DLD1 (cell line): Measurements from ENCODE around the gene BLMH.

Experiments used
- in situ Hi-C: cut with HindIII; loops from 2 replicates; pipeline ENCODE4 v1.10.0; 2017; ENCODE audit warnings: low sequenced_read_pairs

The BLMH gene, protein sequence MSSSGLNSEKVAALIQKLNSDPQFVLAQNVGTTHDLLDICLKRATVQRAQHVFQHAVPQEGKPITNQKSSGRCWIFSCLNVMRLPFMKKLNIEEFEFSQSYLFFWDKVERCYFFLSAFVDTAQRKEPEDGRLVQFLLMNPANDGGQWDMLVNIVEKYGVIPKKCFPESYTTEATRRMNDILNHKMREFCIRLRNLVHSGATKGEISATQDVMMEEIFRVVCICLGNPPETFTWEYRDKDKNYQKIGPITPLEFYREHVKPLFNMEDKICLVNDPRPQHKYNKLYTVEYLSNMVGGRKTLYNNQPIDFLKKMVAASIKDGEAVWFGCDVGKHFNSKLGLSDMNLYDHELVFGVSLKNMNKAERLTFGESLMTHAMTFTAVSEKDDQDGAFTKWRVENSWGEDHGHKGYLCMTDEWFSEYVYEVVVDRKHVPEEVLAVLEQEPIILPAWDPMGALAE

GRCh38 chr17:30291543-30292285, at the start of gene BLMH:
TSS of gene BLMH (minus strand) at chr17:30291944. CDS start at chr17:30291819, 125 bp downstream.
- in situ Hi-C loops, result no loop called here

GRCh38 chr17:30340801-30341356, 49.1 kb upstream of the BLMH start:
- in situ Hi-C loops, result loop anchor here (10.0 kb wide), 2 partner anchors 146 to 236 kb away; no protein-coding TSS in a partner anchor

DNA sequence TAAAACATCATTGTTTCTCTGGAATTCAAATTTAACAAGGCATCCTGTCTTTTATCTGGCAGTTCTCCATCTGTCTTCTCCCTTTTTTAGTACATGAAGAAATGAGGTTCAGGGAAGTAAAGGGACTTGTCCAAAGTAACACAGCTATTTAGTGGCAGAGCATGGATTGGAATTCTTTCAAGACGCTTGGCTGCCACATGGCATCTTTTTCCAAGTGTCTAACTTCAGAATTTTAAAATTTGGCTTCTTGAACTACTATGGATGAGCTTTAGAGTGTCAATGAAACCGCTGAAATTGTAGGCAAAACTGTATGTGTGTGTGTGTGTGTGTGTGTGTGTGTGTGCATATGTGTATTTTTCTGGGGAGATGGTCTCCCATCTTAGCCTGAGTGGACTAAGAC, 47.3 kb upstream of the BLMH start:
- in situ Hi-C loops, result no loop called here

GRCh38 chr17:30337393-30337999, 45.8 kb upstream of the BLMH start:
- in situ Hi-C loops, result no loop called here

- in situ Hi-C loops, result no loop called here
Measured at GRCh38 chr17:30336369-30337171, 44.8 kb upstream of the BLMH start.

GRCh38 chr17:30334421-30334820, 42.7 kb upstream of the BLMH start:
- in situ Hi-C loops, result no loop called here

DNA sequence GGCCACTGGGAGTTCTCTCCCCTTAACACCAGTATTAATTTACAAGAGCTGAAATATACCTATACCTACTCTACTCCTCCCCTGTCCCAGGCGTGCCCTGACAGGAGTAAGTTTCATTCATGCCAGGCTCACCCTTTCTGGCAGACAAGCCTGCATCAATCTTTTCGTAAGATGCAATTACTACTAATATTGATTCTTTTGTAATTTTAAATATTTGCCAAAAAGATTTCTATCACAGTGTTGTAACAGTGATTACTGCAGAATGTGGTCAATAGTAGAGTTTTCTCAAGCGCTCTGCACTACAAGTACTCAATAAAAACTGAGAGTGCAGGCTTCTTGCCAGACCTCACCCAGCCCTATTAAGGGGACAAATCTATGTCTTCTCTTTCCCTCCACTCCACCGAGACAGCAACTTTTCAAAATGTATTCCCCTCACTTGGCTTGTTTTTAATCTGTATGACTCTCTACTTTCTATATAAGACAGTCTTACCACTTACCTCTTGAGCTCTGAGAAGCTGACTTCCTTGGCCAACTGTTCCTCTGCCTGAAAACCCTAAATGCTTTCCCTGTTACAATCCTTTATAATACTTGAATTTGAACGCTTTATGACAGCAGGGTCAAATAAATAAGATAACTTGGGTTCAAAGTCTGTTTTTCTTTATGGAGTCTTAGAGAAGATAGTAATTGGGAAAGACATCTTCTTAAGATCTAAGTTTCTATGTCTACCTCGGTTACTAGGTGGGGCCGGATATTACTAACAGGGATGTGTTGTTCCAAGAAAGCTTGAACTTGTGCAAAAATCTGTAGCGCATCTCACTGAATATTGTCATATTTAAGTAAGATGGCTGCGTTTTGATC, 42.0 kb upstream of the BLMH start, which contains the start of gene TMIGD1:
Gene TMIGD1, minus strand, starts transcription at position 555 of the 858 bp plus-strand sequence. CDS start 1,924 bp downstream, outside the sequence.
- in situ Hi-C loops, result no loop called here

DNA sequence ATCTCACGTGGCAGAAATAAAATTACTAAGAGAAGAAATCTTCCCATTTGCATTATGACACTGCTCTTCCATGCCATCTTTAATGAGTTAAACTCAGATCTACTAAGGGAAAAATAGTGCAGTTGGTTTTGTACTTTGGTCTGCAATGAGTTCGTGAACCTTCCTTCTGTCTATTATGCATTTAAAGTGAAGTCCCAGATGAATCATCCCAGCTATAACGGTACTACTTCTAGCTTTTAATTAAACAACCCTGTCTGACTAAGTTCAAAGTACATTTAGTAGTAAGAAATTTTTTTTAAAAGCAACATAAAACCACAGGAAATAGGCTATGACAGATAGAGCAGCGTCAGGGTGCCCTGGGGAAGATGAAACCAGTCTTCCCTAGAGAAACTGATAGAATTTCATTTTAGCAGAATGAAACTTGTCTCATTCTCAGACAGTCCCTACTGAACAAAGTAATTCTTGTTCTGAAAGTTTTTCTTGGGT, 40.4 kb upstream of the BLMH start:
- in situ Hi-C loops, result no loop called here

DNA sequence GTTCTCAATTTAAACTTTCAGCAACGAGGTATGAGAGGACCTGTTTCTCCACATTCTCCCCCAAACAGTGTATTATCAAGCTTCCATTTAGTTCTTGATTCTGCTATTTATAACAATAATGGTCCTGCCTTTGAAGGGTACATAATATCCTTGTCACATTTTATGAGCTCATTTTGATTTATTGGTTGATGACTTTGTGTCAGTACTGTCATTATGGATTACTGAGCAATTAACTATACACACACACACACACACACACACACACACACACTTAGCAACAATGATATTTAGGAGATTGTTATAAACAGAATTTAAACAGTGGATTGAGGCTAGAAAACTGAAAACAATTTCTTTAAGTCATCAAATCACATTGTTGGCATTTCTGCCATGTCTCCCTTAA, 35.1 kb upstream of the BLMH start:
- in situ Hi-C loops, result no loop called here

DNA sequence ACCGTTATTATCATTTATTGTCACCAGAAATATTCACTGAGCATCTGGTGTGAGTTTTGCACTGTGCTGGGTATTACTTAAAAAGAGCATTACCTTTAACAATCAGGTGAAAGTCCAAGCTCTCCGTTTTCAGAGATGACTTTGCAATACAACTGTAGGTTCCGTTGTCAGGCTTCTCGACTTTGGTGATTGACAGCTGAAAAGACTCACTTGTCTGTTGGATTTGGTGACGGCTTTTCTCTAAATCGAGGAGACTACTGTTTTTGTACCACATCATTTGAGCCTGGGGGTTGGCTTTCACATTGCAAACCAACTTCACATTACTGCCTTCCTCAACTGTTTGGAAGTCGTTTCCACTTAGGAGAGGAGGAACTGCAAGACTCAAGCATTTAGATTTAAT, 33.0 kb upstream of the BLMH start:
- in situ Hi-C loops, result no loop called here

DNA sequence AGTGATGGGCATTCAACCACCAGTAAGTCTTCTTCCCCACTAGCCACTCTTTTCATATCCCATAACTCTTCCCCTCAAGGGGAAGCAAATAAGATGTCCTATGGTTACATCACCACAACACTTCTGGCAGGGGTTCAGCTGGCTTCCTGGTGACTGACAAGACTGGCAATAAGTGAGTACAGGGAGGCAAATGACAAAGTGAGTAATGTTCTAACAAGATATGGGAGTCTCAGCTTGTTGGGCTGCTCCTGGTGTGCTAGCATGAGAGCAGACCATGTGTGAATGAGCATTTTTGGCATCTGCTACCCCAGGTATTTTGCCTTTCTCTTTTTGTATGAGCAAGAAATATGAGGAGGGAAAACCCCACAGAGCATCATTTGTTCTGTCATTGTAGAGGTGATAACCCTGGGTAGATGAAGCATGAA, 32.2 kb upstream of the BLMH start:
- in situ Hi-C loops, result no loop called here

- in situ Hi-C loops, result no loop called here
Measured at GRCh38 chr17:30323262-30323894, 31.6 kb upstream of the BLMH start.

GRCh38 chr17:30321314-30321713, 29.6 kb upstream of the BLMH start:
- in situ Hi-C loops, result no loop called here

DNA sequence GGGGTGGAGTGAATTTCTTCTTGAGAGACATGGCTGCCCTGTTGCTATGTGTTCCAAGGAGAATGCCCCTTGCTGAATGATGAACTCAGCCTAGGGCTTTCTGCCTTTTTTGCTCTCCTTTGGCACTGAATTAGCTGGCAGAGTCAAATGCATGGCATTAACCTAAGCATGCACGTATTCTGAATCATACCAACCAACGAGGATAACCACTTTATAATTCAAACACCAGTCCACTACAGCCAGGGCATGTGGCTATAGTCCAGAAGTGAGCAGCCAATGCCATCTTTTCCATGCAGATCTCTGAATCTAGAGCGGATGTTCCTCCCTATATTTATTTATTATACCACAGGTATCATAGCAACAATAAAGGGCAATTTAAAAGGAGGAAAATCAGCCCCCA, 26.4 kb upstream of the BLMH start:
- in situ Hi-C loops, result no loop called here

GRCh38 chr17:30316736-30317135, 25.0 kb upstream of the BLMH start:
- in situ Hi-C loops, result no loop called here

DNA sequence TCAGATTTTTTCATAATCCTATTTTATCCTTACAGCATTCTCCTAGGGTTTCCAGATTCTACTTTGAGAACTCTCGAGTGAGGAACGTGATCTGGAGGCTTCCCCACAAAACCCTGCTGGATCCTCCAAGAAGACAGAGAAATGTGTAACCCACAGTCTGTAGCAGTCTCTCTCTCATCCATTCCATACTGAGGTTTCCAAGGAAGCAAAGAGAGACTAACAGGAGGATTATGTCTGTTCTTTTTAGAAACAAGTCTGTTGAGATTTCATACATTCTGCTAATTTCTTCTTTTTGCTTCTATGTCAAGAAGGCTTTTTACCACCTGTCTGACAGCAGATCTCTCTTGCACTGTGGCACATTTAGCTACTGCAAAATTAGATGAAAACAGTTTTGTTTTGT, 23.4 kb upstream of the BLMH start:
- in situ Hi-C loops, result no loop called here

GRCh38 chr17:30314474-30314873, 22.7 kb upstream of the BLMH start:
- in situ Hi-C loops, result no loop called here

GRCh38 chr17:30312226-30312625, 20.5 kb upstream of the BLMH start:
- in situ Hi-C loops, result no loop called here

GRCh38 chr17:30310562-30310961, 18.8 kb upstream of the BLMH start:
- in situ Hi-C loops, result no loop called here
